ENCODE data around the gene ISL1. TPM values are rescaled to one million over a fixed set of nuclear protein-coding genes. Genes with fewer than 3 reads are reported as not detected.

Gene ISL1
- total RNA-seq, 1 experiment from 2014 or later = 1.3 TPM

GRCh38 chr5:51395666-51396356, 12.6 kb downstream of the ISL1 start:
- ATAC-seq (no peak), DNase-seq (ENCODE audit: low read depth, low spot score) (no peak)
- Histone ChIP-seq H2AFZ (ENCODE audit: low read depth, low read length, poor library complexity, severe bottlenecking) (no peak overlapping the region), H3K27ac (ENCODE audit: low read depth, low read length) (no peak overlapping the region), H3K27me3 (ENCODE audit: insufficient read depth, low read length) (no peaks in the 10 kb centered on the region), H4K20me1 (ENCODE audit: insufficient read depth) (no peaks in the 10 kb centered on the region; the same call in 1 of the 2 replicates), H3K4me1 (ENCODE audit: control insufficient read depth in 1 of 2, insufficient read depth in 2 of 2, low read length in 2 of 2) (peaks cover 0 to 6% of the 10 kb centered on the region in 2 experiments; a peak in 1 of 4 replicates), H3K9me3 (ENCODE audit: control insufficient read depth in 1 of 2, insufficient read depth in 1 of 2, low read depth in 1 of 2, low read length in 2 of 2) (no peaks in the 10 kb centered on the region; a peak in 1 of 4 replicates), H3K79me2 (ENCODE audit: insufficient read depth, low read length) (no peaks in the 10 kb centered on the region), H3K4me2 (ENCODE audit: low read length) (no peak overlapping the region), H3K9ac (ENCODE audit: low read length) (no peak overlapping the region), H3K9me2 (ENCODE audit: insufficient read depth) (no peaks in the 10 kb centered on the region), H3K4me3 (replicated peaks in 1 of 2; ENCODE audit: low read depth in 1 of 2, low read length in 2 of 2) (no peak overlapping the region), H3K36me3 (ENCODE audit: control insufficient read depth in 1 of 2, insufficient read depth in 2 of 2, low read length in 2 of 2) (no peaks in the 10 kb centered on the region)
- TF ChIP-seq POLR2AphosphoS5 (IDR thresholded peaks at IDR 0.05; ENCODE audit: low read depth, low read length) (no peak), SRF (IDR thresholded peaks at IDR 0.05; ENCODE audit: low read depth) (no peak), ZFX (IDR thresholded peaks at IDR 0.05) (no peak), POLR2A (IDR thresholded peaks at IDR 0.05; ENCODE audit: borderline replicate concordance, extremely low read depth, insufficient read depth, insufficient read length) (no peak), REST (IDR thresholded peaks at IDR 0.05; ENCODE audit: low read depth) (no peak), EZH2 (IDR thresholded peaks at IDR 0.05) (no peak), RAD21 (IDR thresholded peaks at IDR 0.05; ENCODE audit: low read depth) (no peak), TCF7L2 (IDR thresholded peaks at IDR 0.05; ENCODE audit: borderline replicate concordance, extremely low read depth, insufficient read depth, insufficient read length) (no peak), CEBPB (IDR thresholded peaks at IDR 0.05; ENCODE audit: low read depth) (no peak), SIN3A (IDR thresholded peaks at IDR 0.05; ENCODE audit: low read depth) (no peak), SP1 (IDR thresholded peaks at IDR 0.05; ENCODE audit: low read depth) (no peak)
- TF ChIP-seq, protein P1, sequence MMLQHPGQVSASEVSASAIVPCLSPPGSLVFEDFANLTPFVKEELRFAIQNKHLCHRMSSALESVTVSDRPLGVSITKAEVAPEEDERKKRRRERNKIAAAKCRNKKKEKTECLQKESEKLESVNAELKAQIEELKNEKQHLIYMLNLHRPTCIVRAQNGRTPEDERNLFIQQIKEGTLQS (IDR thresholded peaks at IDR 0.05) = no peak
- TF ChIP-seq, protein P2, sequence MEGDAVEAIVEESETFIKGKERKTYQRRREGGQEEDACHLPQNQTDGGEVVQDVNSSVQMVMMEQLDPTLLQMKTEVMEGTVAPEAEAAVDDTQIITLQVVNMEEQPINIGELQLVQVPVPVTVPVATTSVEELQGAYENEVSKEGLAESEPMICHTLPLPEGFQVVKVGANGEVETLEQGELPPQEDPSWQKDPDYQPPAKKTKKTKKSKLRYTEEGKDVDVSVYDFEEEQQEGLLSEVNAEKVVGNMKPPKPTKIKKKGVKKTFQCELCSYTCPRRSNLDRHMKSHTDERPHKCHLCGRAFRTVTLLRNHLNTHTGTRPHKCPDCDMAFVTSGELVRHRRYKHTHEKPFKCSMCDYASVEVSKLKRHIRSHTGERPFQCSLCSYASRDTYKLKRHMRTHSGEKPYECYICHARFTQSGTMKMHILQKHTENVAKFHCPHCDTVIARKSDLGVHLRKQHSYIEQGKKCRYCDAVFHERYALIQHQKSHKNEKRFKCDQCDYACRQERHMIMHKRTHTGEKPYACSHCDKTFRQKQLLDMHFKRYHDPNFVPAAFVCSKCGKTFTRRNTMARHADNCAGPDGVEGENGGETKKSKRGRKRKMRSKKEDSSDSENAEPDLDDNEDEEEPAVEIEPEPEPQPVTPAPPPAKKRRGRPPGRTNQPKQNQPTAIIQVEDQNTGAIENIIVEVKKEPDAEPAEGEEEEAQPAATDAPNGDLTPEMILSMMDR (IDR thresholded peaks at IDR 0.05 in 2 of 3, conservative IDR thresholded peaks at IDR 0.05 in 1 of 3; ENCODE audit: borderline replicate concordance in 1 of 3, insufficient read depth in 1 of 3, low read depth in 2 of 3, low read length in 2 of 3) = no peak
- no TSS peak for BruUV-seq (replicated peaks)
- CTCF ChIA-PET = no interaction called here
- RAD21 ChIA-PET (ENCODE audit: low non-redundant PET in 1 of 2, low total read pairs in 2 of 2, uncharacterized antibody in 2 of 2, unreplicated experiment in 2 of 2) = no interaction called here
- intact Hi-C loops (cut with micrococcal nuclease) = no loop called here
- POLR2A ChIA-PET = no interaction called here

Measured in HCT116 (cell line).